Measurements from ENCODE around the gene TRIM17. TPM values are rescaled to one million over a fixed set of nuclear protein-coding genes. Genes with fewer than 3 reads are reported as not detected.

TRIM17 gene
- total RNA-seq, 1 donor from 2014 or later, result 6.1 TPM

DNA sequence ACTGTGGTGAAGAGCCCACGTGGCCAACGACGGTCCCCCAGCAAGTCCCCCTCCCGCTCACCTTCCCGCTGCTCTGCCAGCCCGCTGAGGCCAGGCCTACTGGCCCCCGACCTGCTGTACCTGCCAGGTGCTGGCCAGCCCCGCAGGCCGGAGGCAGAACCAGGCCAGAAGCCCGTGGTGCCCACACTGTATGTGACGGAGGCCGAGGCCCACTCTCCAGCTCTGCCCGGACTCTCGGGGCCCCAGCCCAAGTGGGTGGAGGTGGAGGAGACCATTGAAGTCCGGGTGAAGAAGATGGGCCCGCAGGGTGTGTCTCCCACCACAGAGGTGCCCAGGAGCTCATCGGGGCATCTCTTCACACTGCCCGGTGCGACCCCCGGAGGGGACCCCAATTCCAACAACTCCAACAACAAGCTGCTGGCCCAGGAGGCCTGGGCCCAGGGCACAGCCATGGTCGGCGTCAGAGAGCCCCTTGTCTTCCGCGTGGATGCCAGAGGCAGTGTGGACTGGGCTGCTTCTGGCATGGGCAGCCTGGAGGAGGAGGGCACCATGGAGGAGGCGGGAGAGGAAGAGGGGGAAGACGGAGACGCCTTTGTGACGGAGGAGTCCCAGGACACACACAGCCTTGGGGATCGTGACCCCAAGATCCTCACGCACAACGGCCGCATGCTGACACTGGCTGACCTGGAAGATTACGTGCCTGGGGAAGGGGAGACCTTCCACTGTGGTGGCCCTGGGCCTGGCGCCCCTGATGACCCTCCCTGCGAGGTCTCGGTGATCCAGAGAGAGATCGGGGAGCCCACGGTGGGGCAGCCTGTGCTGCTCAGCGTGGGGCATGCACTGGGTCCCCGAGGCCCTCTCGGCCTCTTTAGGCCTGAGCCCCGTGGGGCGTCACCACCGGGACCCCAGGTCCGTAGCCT, 56.8 kb downstream of the TRIM17 start:
- no peak for DNase-seq (ENCODE audit: low read depth)
- no peak for TF ChIP-seq CTCF (IDR thresholded peaks at IDR 0.05; ENCODE audit: insufficient read depth, low read length, poor library complexity, severe bottlenecking)
- peaks cover 2% of the 10 kb centered on the region for H3K27me3 ChIP-seq (ENCODE audit: control insufficient read depth, insufficient read depth, low read length)

GRCh38 chr1:228358764-228359612, 57.7 kb downstream of the TRIM17 start:
- no peak for DNase-seq (ENCODE audit: low read depth)
- no peak overlapping the region for H3K4me3 ChIP-seq (ENCODE audit: low read depth, low read length)
- H3K27me3 ChIP-seq (ENCODE audit: control insufficient read depth, insufficient read depth, low read length), result no peaks in the 10 kb centered on the region
- TF ChIP-seq CTCF (IDR thresholded peaks at IDR 0.05; ENCODE audit: insufficient read depth, low read length, poor library complexity, severe bottlenecking), result no peak
- H3K36me3 ChIP-seq (ENCODE audit: control insufficient read depth, insufficient read depth, low read length), result no peaks in the 10 kb centered on the region

More for the DNA sequence above, 56.8 kb downstream of the TRIM17 start:
- Histone ChIP-seq H3K36me3 (ENCODE audit: control insufficient read depth, insufficient read depth, low read length) (no peaks in the 10 kb centered on the region), H3K4me3 (ENCODE audit: low read depth, low read length) (no peak overlapping the region)

GRCh38 chr1:228358039-228358763, 58.5 kb downstream of the TRIM17 start:
- no peak for TF ChIP-seq CTCF (IDR thresholded peaks at IDR 0.05; ENCODE audit: insufficient read depth, low read length, poor library complexity, severe bottlenecking)
- no peak for DNase-seq (ENCODE audit: low read depth)
- H3K27me3 ChIP-seq (ENCODE audit: control insufficient read depth, insufficient read depth, low read length), result no peaks in the 10 kb centered on the region
- H3K4me3 ChIP-seq (ENCODE audit: low read depth, low read length), result no peak overlapping the region
- H3K36me3 ChIP-seq (ENCODE audit: control insufficient read depth, insufficient read depth, low read length), result no peaks in the 10 kb centered on the region

Other genes starting within 250 kb of the TRIM17 start
- gene OBSCN, start 208.8 kb downstream of the TRIM17 start, total RNA-seq, result 13.5 and 20.9 TPM in 2 replicates
- 47.0 and 59.9 TPM in 2 replicates for gene TRIM11, start 10.0 kb downstream of the TRIM17 start, total RNA-seq
- 128 and 136 TPM in 2 replicates for gene RNF187, start 70.5 kb upstream of the TRIM17 start, total RNA-seq

Measured in kidney epithelial cell (primary cell).